HG02763 (cell line): ENCODE measurements around the gene NODAL.
"Not testable (repeated sequence)": the region's sequence is repeated elsewhere in the genome, so short reads cannot be mapped to it uniquely, and the experiment has no call there.

Source experiments
- ATAC-seq: cut with Tn5 transposase; IDR thresholded peaks from one replicate; pipeline ENCODE4 v1.9.1; 2021; ENCODE audit warnings: mild to moderate bottlenecking, moderate library complexity; ENCODE audit not compliant: unreplicated experiment

NODAL gene

DNA sequence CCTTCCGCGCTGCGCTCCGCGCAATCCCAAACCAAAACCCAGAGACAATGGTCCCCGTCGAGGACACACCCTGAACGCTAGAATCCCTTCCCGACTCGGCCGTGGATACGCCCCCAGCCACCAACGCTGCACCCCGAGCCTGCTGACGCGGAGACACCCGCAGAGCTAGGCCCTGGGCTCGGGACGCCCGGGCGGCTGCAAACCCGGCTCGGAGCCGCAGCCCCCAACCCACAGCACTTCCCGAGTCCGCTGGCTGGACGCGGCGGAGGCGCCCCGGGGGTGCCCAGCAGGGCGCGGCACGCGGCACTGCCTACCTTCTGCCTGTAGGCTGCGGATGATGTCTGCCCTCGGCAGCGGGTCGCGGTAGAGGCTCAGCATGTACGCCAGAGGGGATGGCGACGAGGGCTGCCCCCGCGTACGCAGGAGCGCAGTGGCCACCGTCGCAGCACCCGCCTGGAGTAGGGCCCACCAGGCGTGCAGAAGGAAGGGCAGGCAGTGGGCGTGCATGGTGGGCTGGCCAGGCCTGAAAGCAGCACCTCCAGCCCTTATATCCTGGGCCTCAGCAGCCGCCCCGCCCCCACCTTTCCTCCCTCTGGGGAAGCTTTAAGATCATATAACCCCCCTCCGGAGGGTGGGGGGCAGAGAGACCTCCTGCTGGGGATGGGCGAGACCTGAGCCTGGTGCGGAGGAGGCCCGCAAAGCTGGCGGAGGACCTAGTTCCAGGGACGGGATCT lies at the start of gene NODAL:
Gene NODAL (minus strand): TSS at position 521 of the 734 bp plus-strand sequence. CDS start 14 bp downstream, at position 507.
- no peak for ATAC-seq

DNA sequence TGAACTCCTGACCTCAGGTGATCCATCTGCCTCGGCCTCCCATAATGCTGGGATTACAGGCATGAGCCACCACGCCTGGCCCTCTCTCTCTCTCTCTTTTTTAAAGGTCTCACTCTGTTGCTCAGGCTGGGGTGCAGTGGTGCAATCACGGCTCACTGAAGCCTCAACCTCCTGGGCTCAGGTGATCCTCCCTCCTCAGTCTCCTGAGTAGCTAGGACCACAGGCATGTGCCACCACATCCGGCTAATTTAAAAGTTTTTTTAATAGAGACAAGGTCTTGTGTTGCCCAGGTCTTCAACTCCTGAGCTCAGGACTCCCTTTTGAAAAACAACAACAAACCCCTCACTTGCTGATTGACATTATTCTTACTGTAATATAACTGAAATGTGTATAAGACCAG lies 48.7 kb upstream of the NODAL start:
- no peak for ATAC-seq

DNA sequence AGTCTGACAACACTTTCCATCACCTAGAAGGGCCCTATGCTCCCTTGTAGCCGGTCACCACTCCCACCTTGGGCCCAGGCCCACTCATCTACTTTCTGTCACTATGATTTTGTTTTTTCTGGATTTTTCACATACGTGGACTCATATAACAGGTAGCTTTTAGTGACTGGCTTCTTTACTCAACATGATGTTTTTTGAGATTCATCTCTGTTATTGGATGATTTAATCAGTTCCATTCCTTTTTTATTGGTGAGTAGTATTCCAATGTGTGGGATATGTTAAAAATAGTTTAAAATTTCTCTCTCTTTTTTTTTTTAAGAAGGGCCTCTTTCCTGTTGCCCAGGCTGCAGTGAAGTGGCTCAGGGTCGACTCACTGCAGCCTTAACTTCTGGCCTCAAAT lies 46.3 kb upstream of the NODAL start:
- ATAC-seq = no peak

DNA sequence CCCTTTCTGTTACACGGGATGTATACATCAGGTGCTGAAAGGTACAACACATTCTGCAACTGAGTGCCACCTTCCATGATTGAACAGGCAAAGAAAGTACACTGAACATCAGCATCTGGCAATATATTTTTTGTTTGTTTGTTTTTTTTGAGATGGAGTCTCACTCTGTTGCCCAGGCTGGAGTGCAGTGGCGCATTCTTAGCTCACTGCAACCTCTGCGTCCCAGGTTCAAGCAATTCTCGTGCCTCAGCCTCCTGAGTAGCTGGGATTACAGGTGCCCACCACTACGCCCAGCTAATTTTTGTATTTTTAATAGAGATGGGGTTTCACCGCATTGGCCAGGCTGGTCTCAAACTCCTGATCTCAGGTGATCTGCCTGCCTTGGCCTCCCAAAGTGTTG lies 42.4 kb upstream of the NODAL start:
- not testable (repeated sequence) for ATAC-seq

DNA sequence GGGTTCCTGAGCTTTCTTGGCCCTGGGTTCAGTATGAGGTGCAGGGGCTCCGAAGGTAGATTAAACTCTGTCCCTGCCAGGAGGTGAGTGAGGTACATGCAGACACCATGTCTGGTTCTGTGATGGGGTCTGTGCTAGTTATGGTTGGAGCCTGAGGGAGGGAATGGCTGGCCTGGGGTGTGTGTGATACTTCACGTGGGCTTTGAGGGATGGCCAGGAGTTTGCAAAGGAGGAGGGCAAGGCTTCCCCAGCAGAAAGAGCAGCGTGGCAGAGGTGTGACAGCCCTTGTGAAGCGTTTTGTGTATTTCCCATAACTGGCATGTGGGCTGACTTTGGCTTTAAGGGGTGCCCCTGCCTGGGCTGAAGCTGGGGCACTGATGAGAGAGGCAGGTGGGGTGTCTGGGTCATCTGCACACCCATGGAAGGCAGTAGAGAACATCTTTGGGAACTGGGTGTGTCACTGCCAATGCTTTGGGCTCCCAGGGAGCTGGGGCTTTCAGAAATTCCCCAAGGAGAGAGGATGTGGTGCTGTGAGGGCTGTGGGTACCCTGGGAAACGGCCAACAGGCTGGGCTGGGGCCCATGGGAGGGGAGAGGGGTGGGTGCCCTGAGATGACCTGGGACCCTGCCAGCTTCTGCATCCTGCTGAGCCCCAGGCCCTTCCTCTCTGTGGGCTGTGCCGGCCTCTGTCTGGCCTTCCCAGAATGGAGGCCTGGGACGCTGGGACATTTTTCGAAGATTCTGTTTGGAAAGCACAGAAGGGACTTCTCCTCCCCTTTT lies 41.7 kb upstream of the NODAL start:
- ATAC-seq = no peak

DNA sequence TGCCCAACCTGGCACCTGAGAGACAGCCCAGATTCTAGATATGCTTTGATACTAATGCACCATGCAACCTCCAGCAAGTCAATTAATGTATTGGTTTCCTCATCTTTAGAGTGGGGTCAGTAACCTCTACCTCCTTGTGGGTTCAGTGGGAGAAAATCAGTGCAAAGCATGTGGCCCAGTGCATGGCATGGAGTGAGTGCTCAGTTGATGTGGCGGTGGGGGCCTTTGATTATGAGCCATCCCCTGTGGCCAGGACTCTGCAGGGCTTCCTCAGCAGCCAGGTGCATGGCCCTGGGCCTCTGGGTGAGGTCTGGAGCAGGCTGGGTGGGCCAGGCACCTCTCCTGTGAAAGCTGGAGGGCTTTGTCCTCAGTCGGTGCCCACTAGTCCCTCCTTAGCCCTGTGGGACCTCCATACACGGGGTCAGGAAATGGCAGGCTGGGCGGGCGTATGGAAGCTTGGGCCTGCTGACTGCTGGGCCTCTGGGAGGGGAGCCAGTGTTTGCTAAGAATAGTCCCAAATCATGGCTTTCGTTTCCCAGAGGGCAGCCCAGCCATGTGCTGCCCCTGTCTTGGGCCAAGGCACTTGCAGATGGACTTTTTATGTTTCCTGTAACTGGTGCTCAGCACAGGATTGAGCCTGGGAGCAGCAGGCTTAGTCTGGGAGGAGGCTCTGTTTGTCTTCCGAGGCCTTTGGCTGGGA lies 40.5 kb upstream of the NODAL start:
- ATAC-seq = no peak

DNA sequence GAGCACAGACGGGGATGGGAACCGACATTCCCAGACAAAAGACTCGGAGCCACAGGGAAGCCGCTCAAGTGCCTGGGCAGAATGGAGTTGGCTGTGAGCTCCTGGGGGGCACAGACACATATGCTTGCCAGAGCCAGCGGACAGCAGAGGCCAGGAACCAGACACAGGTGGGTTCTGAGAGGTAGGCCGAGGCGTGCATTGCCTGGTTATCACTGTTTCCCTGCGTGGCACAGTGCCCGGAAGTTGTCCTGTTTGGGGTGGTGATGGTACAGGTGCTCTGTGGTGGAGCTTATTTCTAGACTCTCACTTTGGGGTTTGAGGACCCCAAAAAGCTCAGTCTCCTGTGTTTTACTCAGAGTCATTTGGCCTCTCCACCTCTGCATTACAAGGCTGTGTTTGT lies 39.6 kb upstream of the NODAL start:
- no peak for ATAC-seq

DNA sequence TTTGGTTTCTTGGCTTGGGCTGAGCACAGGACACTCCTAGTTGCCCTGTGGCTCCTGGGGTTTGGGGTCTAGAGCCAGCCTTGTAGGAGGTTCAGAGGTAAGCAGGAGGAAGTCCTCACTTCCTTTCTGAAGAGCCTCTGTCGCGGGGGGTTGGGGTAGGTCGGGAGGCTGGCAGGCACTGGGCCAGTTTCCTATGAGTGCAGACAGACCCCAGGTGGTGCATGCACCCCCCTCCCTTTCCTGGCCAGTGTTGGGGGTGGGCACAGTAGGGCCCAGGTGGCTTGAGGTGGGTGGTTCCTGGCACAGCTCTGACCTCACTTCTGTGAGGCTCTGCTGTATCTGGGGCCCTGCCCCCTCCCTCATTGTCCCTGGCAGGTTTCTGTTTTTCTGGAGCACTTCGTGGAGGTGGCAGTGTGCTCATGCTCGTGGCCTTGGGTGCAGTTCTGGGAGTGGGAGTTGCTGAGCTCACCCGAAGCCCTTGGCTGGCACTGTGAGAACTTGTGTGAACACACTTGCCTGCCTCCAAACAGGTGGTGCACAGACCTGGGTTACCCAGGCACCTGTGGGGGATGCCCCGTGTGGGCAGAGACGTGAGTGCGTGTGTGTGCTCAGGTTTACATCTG lies 38.9 kb upstream of the NODAL start:
- no peak for ATAC-seq

DNA sequence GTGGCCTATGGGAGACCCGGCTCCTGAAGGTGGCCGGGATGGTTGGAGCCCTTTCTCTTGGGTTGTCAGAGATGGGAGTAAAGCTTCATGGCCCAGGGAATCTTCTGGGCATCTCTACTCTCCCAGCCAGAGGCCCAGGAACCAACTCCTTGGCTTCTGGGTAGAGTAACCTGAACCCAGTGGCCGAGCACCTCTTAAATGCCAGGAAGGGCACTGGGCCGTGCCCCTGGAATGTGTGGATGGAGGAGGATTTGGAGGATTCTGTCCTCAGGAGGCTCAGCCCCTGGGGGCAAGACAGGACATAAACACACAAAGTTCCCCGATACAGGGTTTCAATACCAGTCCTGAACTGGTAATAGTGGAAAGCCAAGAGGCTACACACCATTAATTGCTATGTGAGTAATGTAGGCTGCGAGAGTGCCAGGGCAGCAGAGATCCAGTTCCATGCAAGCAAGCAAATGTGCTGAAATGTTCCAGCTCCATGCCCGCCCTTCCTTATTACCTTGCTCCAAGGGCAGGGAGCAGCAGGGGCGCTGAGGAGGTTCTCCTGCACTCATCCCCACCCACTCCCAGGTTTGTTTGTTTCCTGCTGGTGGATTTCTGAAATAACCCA lies 38.3 kb upstream of the NODAL start:
- no peak for ATAC-seq

DNA sequence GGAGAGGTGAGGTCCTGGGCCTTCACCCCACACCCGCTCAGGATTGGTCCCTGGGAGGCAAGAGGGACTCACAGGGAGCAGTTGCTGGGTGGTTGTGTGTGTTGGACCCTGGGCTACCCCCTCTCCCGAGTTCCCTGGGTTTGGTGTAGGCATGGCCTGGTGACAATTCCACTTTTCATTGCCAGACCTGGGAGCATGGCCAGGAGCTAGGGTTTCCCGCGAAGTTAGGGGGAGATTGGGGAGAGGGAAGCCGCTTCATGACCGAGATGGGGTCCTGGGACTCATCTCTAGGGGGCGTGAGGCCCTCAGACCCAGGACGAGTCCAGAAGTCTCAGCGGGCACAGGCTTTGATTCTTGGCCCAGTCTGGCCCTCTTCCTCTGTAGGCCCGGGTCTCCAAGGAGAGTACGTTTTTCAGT lies 37.7 kb upstream of the NODAL start:
- ATAC-seq = no peak

DNA sequence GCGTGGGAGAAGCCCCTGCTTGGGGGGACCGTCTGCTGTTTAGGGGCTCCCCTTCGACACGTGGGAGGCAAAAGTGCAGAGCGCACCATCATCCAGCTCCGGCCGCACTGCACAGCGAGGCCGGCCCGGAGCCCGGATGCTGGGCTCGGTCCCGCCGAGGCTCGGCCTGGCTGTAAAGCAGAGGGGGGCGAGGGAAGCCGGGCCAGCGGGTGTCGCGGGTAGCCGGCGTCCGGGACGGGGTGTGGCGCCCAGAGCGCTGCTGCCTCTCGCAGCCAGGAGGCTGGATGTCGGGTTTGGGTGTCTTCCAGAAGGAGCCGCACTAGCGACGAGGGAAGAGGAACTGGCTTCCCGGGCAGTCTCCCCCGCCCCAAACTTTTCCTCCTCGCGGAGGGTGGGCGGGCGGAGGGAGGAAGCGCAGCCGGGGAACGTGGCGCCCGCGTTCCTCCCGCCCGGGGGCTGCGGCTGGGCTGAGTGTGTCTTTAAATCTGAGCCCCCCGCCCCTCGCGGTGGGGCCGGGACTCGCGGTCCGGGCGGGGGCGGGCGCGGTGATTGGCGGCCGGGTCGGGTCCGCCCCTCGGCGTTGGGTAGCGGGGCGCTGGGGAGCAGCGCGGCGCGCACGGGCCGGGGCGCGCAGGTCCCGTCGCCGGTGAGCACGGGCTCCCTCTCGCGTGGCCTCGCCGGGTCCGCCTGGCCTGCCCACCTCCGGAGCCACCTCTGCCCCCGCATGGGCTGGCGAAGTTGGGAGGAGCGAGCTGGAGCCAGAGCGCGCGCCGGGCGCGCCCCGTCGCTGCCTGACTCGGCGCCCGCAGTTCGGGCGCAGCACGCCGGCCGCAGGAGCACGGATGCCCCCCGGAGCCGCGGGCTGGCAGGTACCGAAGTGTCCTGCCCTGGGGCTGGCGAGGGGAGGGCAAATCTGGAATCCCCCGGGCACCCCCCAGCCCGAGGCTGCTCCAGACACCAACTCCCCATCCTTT lies 37.0 kb upstream of the NODAL start, which contains the start of gene PALD1:
Gene PALD1 (plus strand): TSS at position 577 of the 974 bp plus-strand sequence. CDS start 47,185 bp downstream, outside the sequence.
- no peak for ATAC-seq

DNA sequence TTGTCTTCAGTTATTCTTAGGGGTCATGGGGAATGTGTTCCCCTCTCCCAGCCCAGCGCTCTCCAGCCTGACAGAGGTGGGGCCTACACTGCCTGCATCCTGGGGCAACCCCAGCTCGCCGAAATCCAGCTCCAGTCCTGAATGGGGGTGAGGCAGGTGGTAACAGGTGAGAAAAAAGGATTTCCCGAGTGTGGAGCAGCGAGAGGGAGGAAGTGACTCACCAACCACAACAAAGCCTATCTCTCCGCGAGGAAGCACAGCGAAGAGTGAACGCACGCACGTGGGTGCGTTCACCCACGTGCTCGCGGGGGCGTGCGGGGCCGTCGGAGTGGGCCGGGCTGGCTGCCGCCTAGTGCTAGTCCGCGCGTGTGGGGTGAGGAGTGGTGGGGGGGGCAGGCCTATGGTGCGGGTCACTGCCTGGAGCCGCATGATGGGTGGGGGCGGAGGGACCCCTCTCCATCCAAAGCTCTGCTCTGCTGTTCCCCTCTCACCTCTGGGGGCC lies 36.2 kb upstream of the NODAL start:
- ATAC-seq = no peak

DNA sequence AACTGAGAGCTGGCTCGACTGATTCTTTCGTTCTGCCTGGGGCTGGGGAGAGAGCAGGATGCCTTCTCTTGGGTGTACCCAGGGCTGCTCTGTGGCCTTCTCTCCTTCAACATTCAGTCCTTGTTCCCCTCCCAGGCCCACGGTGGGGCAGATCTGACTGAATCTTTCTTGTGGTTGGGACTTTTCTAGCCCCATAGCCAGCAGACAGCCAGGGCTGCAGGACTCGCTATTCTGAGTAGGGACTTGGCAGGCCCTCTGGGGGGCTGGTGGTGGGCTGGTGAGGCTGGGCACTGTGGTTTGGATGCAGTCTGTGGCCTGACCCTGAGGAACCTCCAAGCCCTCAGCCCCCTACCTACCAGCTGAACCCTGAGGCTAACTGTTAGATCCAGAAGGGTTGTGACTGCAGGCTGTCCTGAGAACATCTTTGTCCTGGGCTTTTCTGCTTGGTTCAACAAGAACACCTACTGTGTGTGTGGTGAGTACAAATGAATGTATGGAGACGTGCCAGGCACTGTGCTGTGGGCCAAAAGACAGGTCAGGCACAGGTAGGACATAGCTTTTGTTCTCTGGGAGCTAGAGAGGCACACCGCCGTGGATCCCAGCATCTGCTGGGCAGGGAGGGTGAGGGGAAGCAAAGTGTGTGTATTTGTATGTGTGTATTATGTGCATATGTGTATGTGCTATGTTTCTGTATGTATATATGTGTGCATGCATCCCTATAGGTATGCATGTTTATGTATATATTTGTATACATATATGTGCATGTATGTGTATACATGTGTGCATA lies 35.0 kb upstream of the NODAL start:
- ATAC-seq = no peak

DNA sequence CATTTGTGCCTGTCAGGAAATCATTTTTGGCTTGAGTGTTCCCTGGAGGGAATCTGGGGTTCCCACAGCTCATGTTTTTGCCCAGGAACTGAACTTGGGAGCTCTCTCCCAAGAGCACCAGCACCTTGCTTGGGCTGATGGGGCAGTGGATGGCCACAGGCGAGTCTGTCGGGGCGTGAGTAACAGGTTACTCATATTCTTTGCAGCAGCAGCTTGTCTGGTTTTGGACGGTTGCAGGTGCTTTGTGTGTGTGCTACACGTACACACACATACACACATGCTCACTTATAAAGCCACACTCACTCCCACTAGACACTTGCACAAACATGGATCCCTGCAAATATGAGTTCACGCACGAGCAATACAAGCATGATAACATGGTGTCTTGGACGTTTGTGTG lies 34.2 kb upstream of the NODAL start:
- no peak for ATAC-seq

DNA sequence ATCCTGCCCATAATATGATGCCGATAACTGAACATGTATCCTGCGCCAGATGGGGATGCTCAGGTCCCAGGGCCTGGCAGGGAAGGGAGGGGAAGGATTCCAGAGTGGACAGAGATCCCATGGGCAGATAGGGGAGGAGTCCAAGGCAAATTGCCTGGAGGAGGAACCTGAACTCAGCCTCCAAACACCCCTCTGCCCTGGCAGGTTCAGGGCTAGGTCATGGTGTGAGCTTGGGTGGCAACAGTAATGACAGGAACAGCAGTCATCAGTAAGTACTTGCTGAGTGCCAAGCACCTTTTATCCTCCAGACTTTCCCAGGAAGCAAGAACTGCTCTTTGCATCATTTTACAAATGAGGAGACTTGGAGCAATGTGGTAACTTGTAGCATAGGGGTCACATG lies 33.3 kb upstream of the NODAL start:
- no peak for ATAC-seq

DNA sequence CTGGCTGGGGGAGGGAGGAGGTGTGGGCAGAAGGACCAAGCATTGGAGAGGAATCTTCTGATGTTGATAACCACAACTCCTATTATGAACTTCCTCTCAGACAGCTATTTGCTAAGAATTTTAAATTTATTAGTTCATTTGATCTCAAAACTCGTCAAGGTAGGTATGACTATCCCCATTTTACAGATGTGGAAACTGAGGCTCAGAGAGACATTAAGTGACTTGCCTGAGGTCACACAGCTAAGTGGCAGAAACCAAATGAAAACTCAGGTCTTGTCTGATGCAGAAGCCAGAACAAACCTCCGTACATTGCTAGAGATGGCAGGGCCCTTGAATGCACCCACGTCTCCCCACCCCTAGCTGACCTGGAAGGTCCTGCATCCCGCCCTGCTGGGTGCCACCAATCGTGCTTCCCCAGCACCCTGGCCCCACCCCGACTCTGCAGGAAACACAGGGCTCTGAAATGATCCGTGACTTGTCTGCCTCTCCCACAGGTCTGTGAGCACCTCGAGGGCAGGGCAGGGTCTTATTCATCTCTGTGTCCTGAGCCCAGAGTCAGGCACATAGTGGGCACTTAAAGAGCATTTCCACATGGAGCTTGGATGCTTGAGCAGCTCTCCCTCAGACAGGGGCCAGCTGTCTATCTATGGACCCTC lies 31.4 kb upstream of the NODAL start:
- ATAC-seq = no peak

DNA sequence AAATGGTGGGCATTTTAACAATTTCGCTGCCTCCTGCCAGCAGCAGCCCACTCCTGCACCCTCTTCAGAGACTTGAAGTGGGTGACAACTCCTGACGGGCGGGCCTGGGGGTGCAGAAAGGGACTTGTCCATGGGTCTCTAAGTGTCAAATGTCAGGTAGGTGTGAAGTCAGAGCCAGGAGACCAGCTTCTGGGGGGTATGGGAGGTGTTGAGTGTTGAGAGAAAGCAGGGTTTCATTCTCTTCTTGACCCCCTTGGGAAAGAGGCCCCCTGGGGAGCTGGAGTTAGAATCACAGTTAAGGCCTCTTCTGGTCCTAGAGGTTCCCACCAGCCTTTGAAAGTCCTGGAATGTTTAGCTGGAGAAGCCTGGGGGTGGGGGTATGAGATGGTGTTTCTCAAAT lies 25.5 kb upstream of the NODAL start:
- ATAC-seq = no peak

DNA sequence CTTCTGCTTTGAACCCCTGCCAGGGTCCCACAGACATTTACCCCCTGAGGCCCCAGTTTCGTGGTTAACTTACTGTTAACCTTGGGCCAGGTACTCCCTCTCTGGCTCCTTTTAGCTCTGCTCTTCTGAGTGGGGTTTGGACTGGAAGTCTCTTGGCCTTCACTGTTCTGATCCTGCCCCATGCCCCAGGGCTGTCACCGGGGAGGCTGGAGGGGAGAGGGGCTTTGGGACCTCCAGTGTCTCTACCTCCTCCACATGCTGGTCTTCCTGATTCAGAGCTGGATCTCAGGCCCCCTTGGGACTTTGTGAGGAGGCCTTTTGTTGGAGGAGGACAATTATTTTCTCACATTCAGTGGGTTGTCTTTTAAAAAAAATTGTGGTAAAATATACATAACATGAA lies 24.4 kb upstream of the NODAL start:
- ATAC-seq = no peak
